ENCODE measurements around the gene ALOX12B. TPM values are rescaled to one million over a fixed set of nuclear protein-coding genes. Genes with fewer than 3 reads are reported as not detected.

Gene ALOX12B
- total RNA-seq, 2 donors from 2014 or later = not detected

DNA sequence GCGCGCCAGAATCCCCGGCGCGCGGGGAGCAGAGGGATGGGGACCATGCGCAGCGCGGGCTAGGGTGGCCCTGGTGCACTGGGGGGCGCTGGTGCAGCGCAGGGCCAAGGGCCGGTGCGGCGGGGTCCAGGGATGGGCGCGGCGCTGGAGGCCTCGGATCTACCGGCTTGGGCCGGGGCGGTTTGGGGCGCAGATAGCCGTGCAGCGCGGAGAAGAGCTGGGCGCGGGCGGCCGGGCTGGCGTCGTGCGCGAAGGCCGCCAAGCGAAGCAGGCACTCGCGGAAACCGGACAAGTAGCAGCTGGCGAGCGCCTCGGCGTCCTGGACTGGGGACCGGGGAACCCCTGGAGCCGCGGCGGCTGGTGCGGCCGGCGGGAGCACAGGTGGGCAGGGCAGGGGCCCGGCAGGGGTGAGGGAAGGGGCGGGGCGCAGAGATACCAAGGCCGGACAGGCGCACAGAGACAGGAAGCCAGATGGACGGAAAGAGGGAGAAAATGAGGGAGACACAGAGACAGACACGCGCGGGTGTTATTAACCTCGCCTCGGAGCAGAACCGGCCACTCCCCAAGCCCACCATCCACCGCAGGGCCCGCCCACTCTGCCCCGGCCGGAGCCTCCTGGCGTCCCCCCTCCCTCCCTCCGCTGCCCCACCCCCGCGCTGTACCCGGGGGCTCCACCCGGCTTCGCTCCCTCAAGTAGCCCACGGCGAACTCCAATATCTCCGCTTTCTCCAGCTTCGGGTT, 34.3 kb upstream of the ALOX12B start:
- Histone ChIP-seq H3K9me3 (no peaks in the 10 kb centered on the region), H3K27me3 (peaks cover 0 to 29% of the 10 kb centered on the region in 2 donors), H3K36me3 (replicated peaks in 1 of 2; ENCODE audit: insufficient read depth in 1 of 2, low read depth in 2 of 2) (no peaks in the 10 kb centered on the region), H3K4me1 (peaks cover 84% of the 10 kb centered on the region), H3K27ac (no peak overlapping the region), H3K4me3 (no peak overlapping the region)
- WGBS, 2 donors = 0% methylated on average over 53 to 75 of the region's 76 CpGs
- intact Hi-C loops (cut with DNase I) = no loop called here
- TF ChIP-seq, protein P1, sequence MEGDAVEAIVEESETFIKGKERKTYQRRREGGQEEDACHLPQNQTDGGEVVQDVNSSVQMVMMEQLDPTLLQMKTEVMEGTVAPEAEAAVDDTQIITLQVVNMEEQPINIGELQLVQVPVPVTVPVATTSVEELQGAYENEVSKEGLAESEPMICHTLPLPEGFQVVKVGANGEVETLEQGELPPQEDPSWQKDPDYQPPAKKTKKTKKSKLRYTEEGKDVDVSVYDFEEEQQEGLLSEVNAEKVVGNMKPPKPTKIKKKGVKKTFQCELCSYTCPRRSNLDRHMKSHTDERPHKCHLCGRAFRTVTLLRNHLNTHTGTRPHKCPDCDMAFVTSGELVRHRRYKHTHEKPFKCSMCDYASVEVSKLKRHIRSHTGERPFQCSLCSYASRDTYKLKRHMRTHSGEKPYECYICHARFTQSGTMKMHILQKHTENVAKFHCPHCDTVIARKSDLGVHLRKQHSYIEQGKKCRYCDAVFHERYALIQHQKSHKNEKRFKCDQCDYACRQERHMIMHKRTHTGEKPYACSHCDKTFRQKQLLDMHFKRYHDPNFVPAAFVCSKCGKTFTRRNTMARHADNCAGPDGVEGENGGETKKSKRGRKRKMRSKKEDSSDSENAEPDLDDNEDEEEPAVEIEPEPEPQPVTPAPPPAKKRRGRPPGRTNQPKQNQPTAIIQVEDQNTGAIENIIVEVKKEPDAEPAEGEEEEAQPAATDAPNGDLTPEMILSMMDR (IDR thresholded peaks at IDR 0.05) = peak in 5 of 7 experiments; percentile 18 to 52 (median 28)
- TF ChIP-seq POLR2A (IDR thresholded peaks at IDR 0.05) = no peak
- ATAC-seq (no peak), DNase-seq (peak in 2 of 4 donors; percentile 42 to 59)

DNA sequence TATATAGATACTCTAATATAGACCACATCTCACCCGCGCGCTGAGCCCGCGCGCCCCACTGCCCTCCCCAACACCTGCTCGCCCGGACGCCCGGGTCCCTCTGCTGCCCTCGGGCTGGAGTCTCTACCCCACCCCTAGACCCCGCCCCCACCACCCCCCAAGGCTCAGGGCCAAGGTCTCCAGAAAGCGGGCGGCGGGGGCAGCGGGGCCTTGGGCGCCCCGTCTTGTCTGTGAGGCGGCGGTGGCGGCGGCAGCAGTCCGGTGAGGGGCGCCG, 33.8 kb upstream of the ALOX12B start:
- Histone ChIP-seq H3K4me3 (no peak overlapping the region), H3K27ac (no peak overlapping the region), H3K4me1 (peaks cover 81% of the 10 kb centered on the region), H3K9me3 (no peaks in the 10 kb centered on the region), H3K27me3 (peaks cover 0 to 29% of the 10 kb centered on the region in 2 donors), H3K36me3 (replicated peaks in 1 of 2; ENCODE audit: insufficient read depth in 1 of 2, low read depth in 2 of 2) (no peaks in the 10 kb centered on the region)
- WGBS, 2 donors = 0 to 1% methylated on average over 5 to 20 of the region's 25 CpGs
- peak in 1 of 4 donors; percentile 42 for DNase-seq
- TF ChIP-seq POLR2A (IDR thresholded peaks at IDR 0.05) = no peak
- TF ChIP-seq, protein P1 (IDR thresholded peaks at IDR 0.05) = no peak
- intact Hi-C loops (cut with DNase I) = no loop called here
- no peak for ATAC-seq

DNA sequence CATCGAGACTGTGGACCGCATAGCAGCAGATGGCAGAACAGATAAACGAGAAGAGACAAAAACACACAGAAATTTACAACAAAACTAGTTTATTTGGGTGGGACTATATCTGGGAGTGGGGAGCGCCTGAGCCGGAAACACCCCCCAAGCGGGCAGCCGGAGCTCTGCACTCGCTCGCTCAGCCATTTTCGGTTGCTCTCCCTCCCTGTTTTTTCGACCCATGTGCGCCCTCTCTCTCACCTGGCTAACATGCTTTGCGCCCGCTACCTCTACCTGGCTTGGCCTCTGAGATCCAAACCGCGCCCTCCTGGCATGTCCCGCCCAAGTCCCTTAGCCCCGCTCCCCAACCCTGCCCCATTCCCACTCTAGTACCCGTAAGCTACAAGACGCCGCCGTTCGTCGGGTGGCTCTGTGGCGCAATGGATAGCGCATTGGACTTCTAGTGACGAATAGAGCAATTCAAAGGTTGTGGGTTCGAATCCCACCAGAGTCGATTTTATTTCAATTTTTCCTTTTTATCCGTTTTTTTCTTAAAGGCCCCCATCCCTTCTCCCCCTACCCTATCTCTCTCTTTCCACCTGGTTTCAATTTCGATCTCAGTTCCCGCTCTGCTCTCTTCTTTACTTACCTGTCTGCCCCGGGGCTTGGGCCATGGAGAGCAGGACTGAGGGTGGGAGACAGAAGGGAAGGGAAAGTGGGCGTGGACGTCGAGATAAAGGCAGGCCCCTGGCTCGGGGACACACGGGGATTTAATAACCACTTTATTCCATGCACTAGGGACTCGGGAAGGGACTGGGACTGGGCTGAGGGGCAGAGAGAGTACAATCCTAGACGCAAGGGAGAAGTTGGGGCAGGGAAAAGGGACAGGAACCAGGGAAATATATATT, 33.2 kb upstream of the ALOX12B start:
- Histone ChIP-seq H3K4me3 (no peak overlapping the region), H3K27ac (peak overlapping the region in 2 of 4 donors; percentile 49 to 75), H3K9me3 (no peaks in the 10 kb centered on the region), H3K4me1 (peaks cover 76% of the 10 kb centered on the region), H3K36me3 (replicated peaks in 1 of 2; ENCODE audit: insufficient read depth in 1 of 2, low read depth in 2 of 2) (no peaks in the 10 kb centered on the region), H3K27me3 (peaks cover 0 to 33% of the 10 kb centered on the region in 2 donors)
- DNase-seq = peak; percentile 70 to 78 (median 76)
- WGBS, 2 donors = 1% methylated on average over 40 of the region's 40 CpGs
- ATAC-seq = peak; percentile 9
- intact Hi-C loops (cut with DNase I) = no loop called here
- TF ChIP-seq POLR2A (IDR thresholded peaks at IDR 0.05) = peak in 1 of 3 donors; percentile 12
- TF ChIP-seq, protein P1 (IDR thresholded peaks at IDR 0.05) = peak in 4 of 7 experiments; percentile 28 to 44 (median 36)

DNA sequence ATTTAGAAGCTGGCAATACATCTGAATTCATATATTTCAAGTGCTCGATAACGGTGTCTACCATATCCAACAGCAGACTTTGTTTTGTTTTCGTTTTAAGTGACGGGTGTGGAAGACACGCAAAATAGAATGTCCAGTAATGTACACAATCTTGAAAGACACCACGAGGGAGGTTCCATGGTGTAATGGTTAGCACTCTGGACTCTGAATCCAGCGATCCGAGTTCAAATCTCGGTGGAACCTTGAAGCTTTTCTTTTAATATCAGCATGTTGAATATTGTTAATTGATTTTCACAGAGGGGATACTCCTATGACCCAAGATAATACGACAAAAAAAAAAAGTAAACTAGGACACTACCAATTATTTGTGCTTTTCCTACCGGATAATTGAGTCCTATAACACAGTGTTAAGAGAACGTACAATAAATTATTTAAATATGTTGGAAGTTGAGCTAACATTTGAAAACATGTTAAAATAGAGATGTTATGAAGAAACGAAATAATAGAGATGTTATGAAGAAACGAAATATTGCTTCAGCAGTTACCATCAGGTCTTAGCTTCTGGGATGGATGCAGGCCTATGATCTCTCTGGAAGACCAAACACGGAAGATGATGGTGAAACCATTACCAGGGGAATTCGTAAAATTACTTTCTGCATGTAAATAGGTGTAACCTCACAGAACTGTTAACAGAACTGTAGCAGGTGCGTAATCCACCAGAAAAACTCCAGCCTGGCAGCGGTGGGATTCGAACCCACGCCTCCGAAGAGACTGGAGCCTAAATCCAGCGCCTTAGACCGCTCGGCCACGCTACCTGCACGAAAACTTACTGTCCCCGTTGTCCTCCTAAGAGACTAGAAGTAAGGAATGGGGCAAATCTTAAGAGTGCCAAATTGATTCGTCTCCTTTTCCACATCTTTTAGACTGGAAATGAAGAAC, 32.3 kb upstream of the ALOX12B start:
- peak overlapping the region in 3 of 4 donors; percentile 49 to 78 (median 75) for H3K27ac ChIP-seq

More for the DNA sequence above, 32.3 kb upstream of the ALOX12B start:
- no peak overlapping the region for H3K4me3 ChIP-seq
- peaks cover 67% of the 10 kb centered on the region for H3K4me1 ChIP-seq
- DNase-seq (peak; percentile 86 to 89 (median 86)), ATAC-seq (peak; percentile 65)
- TF ChIP-seq POLR2A (IDR thresholded peaks at IDR 0.05) = no peak
- TF ChIP-seq, protein P1 (IDR thresholded peaks at IDR 0.05) = no peak
- H3K36me3 ChIP-seq (replicated peaks in 1 of 2; ENCODE audit: insufficient read depth in 1 of 2, low read depth in 2 of 2) = no peaks in the 10 kb centered on the region
- H3K9me3 ChIP-seq = no peaks in the 10 kb centered on the region
- peaks cover 0 to 38% of the 10 kb centered on the region in 2 donors for H3K27me3 ChIP-seq
- WGBS, 2 donors = 0 to 1% methylated on average over 28 of the region's 28 CpGs
- intact Hi-C loops (cut with DNase I) = no loop called here
